HL-60 (cell line): Measurements from ENCODE around the gene SRPRA.

Experiments
- DNase-seq, 2 experiments: peaks; one replicate each; pipeline ENCODE4 v3.0.0-alpha.2; 2010 to 2020; ENCODE audit warnings: low read depth in 1 of 2, low spot score in 1 of 2
- H3K27ac ChIP-seq: fragments of 250-450 bp; sonication (Bioruptor Pico); replicated peaks from 2 replicates; pipeline ENCODE4 v1.5.1; 2020; ENCODE audit warnings: mild to moderate bottlenecking, moderate library complexity
- H3K27me3 ChIP-seq: fragments of 250-450 bp; sonication (Bioruptor Pico); 2 replicates; pipeline ENCODE4 v1.5.1; 2021; ENCODE audit warnings: mild to moderate bottlenecking, moderate library complexity; ENCODE audit not compliant: insufficient read depth, poor library complexity, severe bottlenecking
- H3K4me3 ChIP-seq: replicated peaks from 2 replicates; pipeline ENCODE4 v1.5.1; 2011; ENCODE audit warnings: mild to moderate bottlenecking, control low read depth, low read length; ENCODE audit not compliant: insufficient read depth
- GABPA ChIP-seq: IDR thresholded peaks from 2 replicates; pipeline ENCODE4 v1.6.1; 2012; ENCODE audit warnings: low read depth
- POLR2AphosphoS5 ChIP-seq: IDR thresholded peaks from 2 replicates; pipeline ENCODE4 v1.6.1; 2012; ENCODE audit warnings: low read depth
- SPI1 ChIP-seq: IDR thresholded peaks from 2 replicates; pipeline ENCODE4 v1.6.1; 2012; ENCODE audit warnings: low read depth, mild to moderate bottlenecking, borderline replicate concordance
- TF ChIP-seq, protein P1 (sequence below): IDR thresholded peaks from 2 replicates; pipeline ENCODE4 v1.6.1; 2012; ENCODE audit warnings: low read depth; ENCODE audit not compliant: insufficient replicate concordance
- TF ChIP-seq, protein P2 (sequence below): IDR thresholded peaks from one replicate; pipeline ENCODE4 v1.5.1; 2011; ENCODE audit warnings: low read length, control low read depth, inconsistent platforms; ENCODE audit not compliant: insufficient read depth

Gene SRPRA

DNA sequence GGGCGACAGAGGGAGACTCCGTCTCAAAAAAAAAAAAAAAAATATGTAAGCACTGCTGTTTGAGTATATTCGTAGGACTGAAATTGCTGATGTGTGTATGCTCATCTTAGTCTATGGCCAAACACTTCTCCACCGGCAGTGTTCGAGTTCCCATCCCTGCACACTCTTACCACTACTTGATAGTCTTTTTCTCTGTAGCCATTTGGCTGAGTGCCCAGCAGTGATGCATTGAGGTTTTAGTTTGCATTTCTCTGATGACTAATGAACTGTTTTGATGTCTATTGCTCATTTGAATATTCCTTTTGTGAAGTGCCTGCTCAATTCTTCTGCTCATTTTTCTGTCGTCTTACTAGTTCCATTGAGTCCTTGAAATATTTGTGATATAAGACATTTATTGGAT is 16.1 kb upstream of the SRPRA start:
- Histone ChIP-seq H3K4me3 (no peak overlapping the region), H3K27ac (no peak overlapping the region), H3K27me3 (no peaks in the 10 kb centered on the region)
- DNase-seq = peak in 1 of 2 experiments; percentile 43
- TF ChIP-seq POLR2AphosphoS5 (no peak), GABPA (no peak), SPI1 (no peak)
- TF ChIP-seq, protein P1, sequence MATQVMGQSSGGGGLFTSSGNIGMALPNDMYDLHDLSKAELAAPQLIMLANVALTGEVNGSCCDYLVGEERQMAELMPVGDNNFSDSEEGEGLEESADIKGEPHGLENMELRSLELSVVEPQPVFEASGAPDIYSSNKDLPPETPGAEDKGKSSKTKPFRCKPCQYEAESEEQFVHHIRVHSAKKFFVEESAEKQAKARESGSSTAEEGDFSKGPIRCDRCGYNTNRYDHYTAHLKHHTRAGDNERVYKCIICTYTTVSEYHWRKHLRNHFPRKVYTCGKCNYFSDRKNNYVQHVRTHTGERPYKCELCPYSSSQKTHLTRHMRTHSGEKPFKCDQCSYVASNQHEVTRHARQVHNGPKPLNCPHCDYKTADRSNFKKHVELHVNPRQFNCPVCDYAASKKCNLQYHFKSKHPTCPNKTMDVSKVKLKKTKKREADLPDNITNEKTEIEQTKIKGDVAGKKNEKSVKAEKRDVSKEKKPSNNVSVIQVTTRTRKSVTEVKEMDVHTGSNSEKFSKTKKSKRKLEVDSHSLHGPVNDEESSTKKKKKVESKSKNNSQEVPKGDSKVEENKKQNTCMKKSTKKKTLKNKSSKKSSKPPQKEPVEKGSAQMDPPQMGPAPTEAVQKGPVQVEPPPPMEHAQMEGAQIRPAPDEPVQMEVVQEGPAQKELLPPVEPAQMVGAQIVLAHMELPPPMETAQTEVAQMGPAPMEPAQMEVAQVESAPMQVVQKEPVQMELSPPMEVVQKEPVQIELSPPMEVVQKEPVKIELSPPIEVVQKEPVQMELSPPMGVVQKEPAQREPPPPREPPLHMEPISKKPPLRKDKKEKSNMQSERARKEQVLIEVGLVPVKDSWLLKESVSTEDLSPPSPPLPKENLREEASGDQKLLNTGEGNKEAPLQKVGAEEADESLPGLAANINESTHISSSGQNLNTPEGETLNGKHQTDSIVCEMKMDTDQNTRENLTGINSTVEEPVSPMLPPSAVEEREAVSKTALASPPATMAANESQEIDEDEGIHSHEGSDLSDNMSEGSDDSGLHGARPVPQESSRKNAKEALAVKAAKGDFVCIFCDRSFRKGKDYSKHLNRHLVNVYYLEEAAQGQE = no peak
- TF ChIP-seq, protein P2, sequence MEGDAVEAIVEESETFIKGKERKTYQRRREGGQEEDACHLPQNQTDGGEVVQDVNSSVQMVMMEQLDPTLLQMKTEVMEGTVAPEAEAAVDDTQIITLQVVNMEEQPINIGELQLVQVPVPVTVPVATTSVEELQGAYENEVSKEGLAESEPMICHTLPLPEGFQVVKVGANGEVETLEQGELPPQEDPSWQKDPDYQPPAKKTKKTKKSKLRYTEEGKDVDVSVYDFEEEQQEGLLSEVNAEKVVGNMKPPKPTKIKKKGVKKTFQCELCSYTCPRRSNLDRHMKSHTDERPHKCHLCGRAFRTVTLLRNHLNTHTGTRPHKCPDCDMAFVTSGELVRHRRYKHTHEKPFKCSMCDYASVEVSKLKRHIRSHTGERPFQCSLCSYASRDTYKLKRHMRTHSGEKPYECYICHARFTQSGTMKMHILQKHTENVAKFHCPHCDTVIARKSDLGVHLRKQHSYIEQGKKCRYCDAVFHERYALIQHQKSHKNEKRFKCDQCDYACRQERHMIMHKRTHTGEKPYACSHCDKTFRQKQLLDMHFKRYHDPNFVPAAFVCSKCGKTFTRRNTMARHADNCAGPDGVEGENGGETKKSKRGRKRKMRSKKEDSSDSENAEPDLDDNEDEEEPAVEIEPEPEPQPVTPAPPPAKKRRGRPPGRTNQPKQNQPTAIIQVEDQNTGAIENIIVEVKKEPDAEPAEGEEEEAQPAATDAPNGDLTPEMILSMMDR = no peak

DNA sequence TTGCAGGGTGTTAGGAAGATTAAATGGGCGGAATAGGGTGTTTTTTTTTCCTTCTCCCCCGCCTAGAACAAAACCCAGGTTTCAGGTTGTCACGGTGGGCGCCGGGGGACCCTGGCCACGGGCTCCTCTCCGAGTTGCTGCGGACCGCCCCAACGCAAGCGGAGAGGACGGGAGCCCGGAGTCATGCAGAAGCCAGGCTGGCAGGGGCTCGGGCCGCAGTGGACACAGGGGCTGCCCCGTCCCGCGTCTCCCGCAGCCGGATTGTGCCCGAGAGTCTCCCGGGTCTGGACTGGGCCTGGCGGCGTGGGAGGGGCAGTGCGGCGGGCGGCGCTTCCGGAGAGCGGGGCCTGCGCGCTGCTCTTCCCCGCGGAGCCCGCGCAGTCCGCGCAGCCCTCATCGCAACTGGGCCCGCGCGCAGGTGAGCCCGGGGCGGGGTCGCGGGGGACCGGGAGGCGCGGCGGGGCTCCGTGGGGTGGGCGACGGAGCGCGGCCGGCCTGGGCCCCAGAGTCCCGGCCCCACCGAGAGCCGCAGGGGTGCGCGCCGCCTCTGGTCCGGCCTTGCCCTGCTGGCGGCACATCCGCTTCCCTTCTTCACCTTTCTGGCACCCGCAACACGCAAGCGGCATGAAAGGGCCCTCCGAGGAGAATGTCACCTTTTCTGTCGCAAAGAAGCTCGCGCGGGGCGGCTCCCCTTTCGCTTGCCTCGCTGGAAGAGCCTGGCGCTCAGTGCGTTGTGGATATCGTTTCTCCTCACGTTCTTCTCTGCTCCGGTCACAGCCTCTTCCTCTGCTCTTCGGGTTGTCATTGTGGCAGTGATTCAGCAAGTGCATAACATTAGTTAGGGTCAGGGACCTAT is 14.3 kb upstream of the SRPRA start, which contains the start of gene TIRAP:
TSS of gene TIRAP (plus strand) at position 358 of the 856 bp plus-strand sequence. CDS start 7,802 bp downstream, outside the sequence.
- TF ChIP-seq, protein P2 = no peak
- TF ChIP-seq POLR2AphosphoS5 (peak; percentile 47; the same call in 1 of the 2 replicates), GABPA (peak; percentile 67), SPI1 (0 out of 2 replicates have a peak, but pooled peaks have one; percentile 0)
- TF ChIP-seq, protein P1 = no peak
- peak; percentile 53 to 57 for DNase-seq
- Histone ChIP-seq H3K4me3 (peak within 1 kb of the TSS; percentile 68), H3K27me3 (no peaks in the 10 kb centered on the region), H3K27ac (peak within 1 kb of the TSS; percentile 82)

DNA sequence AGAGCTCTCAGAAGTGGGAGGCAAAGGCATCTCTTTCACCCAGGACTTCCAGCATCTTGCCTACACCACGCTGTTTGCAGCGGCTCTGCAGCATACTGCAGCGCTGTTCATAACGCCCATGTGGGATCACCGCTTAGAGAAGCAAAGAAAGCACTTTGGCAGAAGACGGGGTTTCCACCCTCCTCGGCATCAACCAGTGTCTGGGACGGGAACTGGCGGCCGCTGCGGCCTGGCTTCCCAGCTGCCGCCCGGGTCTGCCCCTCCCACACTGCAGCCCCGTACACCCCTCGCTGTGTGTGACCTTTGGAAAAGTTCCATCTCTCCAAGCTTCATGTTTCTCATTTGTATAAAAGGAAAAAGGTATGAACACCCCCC is 13.7 kb upstream of the SRPRA start:
- Histone ChIP-seq H3K4me3 (peak overlapping the region; percentile 68), H3K27me3 (no peaks in the 10 kb centered on the region), H3K27ac (peak overlapping the region; percentile 82)
- TF ChIP-seq POLR2AphosphoS5 (no peak), SPI1 (no peak)
- TF ChIP-seq, protein P1 = no peak
- TF ChIP-seq, protein P2 = no peak
- DNase-seq = peak in 1 of 2 experiments; percentile 55
